Esophagus squamous epithelium (tissue), 5 donors: ENCODE data around the gene CPSF3. TPM values are rescaled to one million over a fixed set of nuclear protein-coding genes. Genes with fewer than 3 reads are reported as not detected.

Experiments used
- DNase-seq: peaks from one replicate; lab custom pipeline; 2025; lab: John Stamatoyannopoulos, UW
- H3K27ac ChIP-seq, 4 donors: fragments of 200-600 bp; sonication (generic); one replicate each; pipeline ENCODE4 v1.5.1; 2016 to 2019; ENCODE audit warnings: mild to moderate bottlenecking in 1 of 4
- H3K27me3 ChIP-seq, 4 donors: fragments of 200-600 bp; sonication (generic); 1 replicate in 3 of 4; 2 replicates in 1 of 4; pipeline versions ENCODE4 v1.5.1 to v1.6.0; 2017 to 2021; ENCODE audit warnings: antibody characterized with exemption in 1 of 4
- H3K36me3 ChIP-seq, 3 donors: fragments of 200-600 bp; sonication (generic); one replicate each; pipeline ENCODE4 v1.5.1; 2016 to 2019
- H3K4me1 ChIP-seq, 3 donors: fragments of 200-600 bp; sonication (generic); one replicate each; pipeline ENCODE4 v1.5.1; 2017 to 2019
- H3K4me3 ChIP-seq, 4 donors: fragments of 200-600 bp; sonication (generic); 1 replicate in 3 of 4; 2 replicates in 1 of 4; pipeline ENCODE4 v1.5.1; 2016 to 2019; ENCODE audit warnings: mild to moderate bottlenecking in 2 of 4, moderate library complexity in 1 of 4
- H3K9me3 ChIP-seq, 3 donors: fragments of 200-600 bp; sonication (generic); one replicate each; pipeline ENCODE4 v1.5.1; 2016 to 2019
- CTCF ChIP-seq, 6 experiments: fragments of 450-650 bp in 4 of 6; fragments of 200-600 bp in 2 of 6; sonication (generic) in 2 of 6; IDR thresholded peaks; one replicate each; pipeline ENCODE4 v1.5.1; 2016 to 2019; ENCODE audit warnings: antibody characterized with exemption in 6 of 6, mild to moderate bottlenecking in 4 of 6, moderate library complexity in 4 of 6
- POLR2A ChIP-seq, 4 donors: fragments of 450-650 bp; IDR thresholded peaks; one replicate each; pipeline ENCODE4 v1.6.1; 2017; ENCODE audit warnings: antibody characterized with exemption in 4 of 4, mild to moderate bottlenecking in 4 of 4, moderate library complexity in 3 of 4
- WGBS, 2 donors: methylation state at CpG; one replicate each; pipeline ENCODE4 v1.1.5; 2018; 5-methylcytosine and 5-hydroxymethylcytosine counted together
- intact Hi-C: fragments of 100-400 bp; cut with DNase I; formaldehyde crosslinking; loops from one replicate; pipeline ENCODE4 v1.15.0; 2022
- total RNA-seq, 4 donors: library from RNA; depleted of rRNA; stranded (reverse); fragments of >200 nt; gene quantifications; one replicate each; pipeline ENCODE4 v1.1.0, GENCODE V29; 2016
- donor health status: DM: yes; HTN: yes; CAD: no.

The CPSF3 gene
- total RNA-seq, 4 donors from 2014 or later = 20.4 to 27.9 (median 24.0) TPM

GRCh38 chr2:9415516-9416169 lies 7.8 kb upstream of the CPSF3 start:
- DNase-seq = no peak
- intact Hi-C loops = no loop called here
- Histone ChIP-seq H3K27ac (no peak overlapping the region), H3K36me3 (peaks cover 0 to 73% (median 5%) of the 10 kb centered on the region in 3 donors), H3K4me3 (no peak overlapping the region), H3K27me3 (no peaks in the 10 kb centered on the region), H3K4me1 (peaks cover 0 to 14% (median 3%) of the 10 kb centered on the region in 3 donors), H3K9me3 (no peaks in the 10 kb centered on the region)
- WGBS, 2 donors = 92 to 93% methylated on average over 12 to 15 of the region's 16 CpGs
- TF ChIP-seq POLR2A (IDR thresholded peaks at IDR 0.05) = no peak
- no peak for TF ChIP-seq CTCF (IDR thresholded peaks at IDR 0.05)

GRCh38 chr2:9416267-9416961 lies 7.0 kb upstream of the CPSF3 start:
- Histone ChIP-seq H3K36me3 (peaks cover 0 to 65% (median 4%) of the 10 kb centered on the region in 3 donors), H3K27ac (no peak overlapping the region), H3K4me3 (no peak overlapping the region), H3K27me3 (no peaks in the 10 kb centered on the region), H3K4me1 (peaks cover 0 to 22% (median 3%) of the 10 kb centered on the region in 3 donors), H3K9me3 (no peaks in the 10 kb centered on the region)
- intact Hi-C loops = no loop called here
- 76 to 94% methylated on average over 8 to 9 of the region's 9 CpGs for WGBS, 2 donors
- DNase-seq = no peak
- TF ChIP-seq POLR2A (IDR thresholded peaks at IDR 0.05) (no peak), CTCF (IDR thresholded peaks at IDR 0.05) (no peak)

GRCh38 chr2:9416962-9417316 lies 6.5 kb upstream of the CPSF3 start:
- Histone ChIP-seq H3K27ac (no peak overlapping the region), H3K36me3 (peaks cover 0 to 60% (median 0%) of the 10 kb centered on the region in 3 donors), H3K9me3 (no peaks in the 10 kb centered on the region), H3K27me3 (no peaks in the 10 kb centered on the region), H3K4me1 (peaks cover 0 to 27% (median 6%) of the 10 kb centered on the region in 3 donors), H3K4me3 (no peak overlapping the region)
- DNase-seq = no peak
- TF ChIP-seq CTCF (IDR thresholded peaks at IDR 0.05) = no peak
- no peak for TF ChIP-seq POLR2A (IDR thresholded peaks at IDR 0.05)
- WGBS, 2 donors = 91 to 95% methylated on average over 7 of the region's 7 CpGs
- intact Hi-C loops = no loop called here

GRCh38 chr2:9417725-9418124 lies 5.7 kb upstream of the CPSF3 start:
- Histone ChIP-seq H3K9me3 (no peaks in the 10 kb centered on the region), H3K4me1 (peaks cover 0 to 35% (median 10%) of the 10 kb centered on the region in 3 donors), H3K27me3 (no peaks in the 10 kb centered on the region), H3K27ac (no peak overlapping the region), H3K36me3 (peaks cover 0 to 52% (median 0%) of the 10 kb centered on the region in 3 donors), H3K4me3 (no peak overlapping the region)
- TF ChIP-seq CTCF (IDR thresholded peaks at IDR 0.05) (no peak), POLR2A (IDR thresholded peaks at IDR 0.05) (no peak)
- intact Hi-C loops = no loop called here
- DNase-seq = no peak
- WGBS, 2 donors = 78 to 82% methylated on average over 3 of the region's 3 CpGs

- no peak overlapping the region for H3K4me3 ChIP-seq
- intact Hi-C loops = no loop called here
- H3K27ac ChIP-seq = no peak overlapping the region
- DNase-seq = no peak
- peaks cover 0 to 35% (median 10%) of the 10 kb centered on the region in 3 donors for H3K4me1 ChIP-seq
- no peaks in the 10 kb centered on the region for H3K9me3 ChIP-seq
- WGBS, 2 donors = 80 to 90% methylated on average over 3 to 4 of the region's 4 CpGs
- TF ChIP-seq POLR2A (IDR thresholded peaks at IDR 0.05) (no peak), CTCF (IDR thresholded peaks at IDR 0.05) (no peak)
- no peaks in the 10 kb centered on the region for H3K27me3 ChIP-seq
- peaks cover 0 to 42% (median 0%) of the 10 kb centered on the region in 3 donors for H3K36me3 ChIP-seq
Observed at GRCh38 chr2:9418746-9419145, 4.7 kb upstream of the CPSF3 start.
